ENCODE data around the gene PMM2.

The PMM2 gene

DNA sequence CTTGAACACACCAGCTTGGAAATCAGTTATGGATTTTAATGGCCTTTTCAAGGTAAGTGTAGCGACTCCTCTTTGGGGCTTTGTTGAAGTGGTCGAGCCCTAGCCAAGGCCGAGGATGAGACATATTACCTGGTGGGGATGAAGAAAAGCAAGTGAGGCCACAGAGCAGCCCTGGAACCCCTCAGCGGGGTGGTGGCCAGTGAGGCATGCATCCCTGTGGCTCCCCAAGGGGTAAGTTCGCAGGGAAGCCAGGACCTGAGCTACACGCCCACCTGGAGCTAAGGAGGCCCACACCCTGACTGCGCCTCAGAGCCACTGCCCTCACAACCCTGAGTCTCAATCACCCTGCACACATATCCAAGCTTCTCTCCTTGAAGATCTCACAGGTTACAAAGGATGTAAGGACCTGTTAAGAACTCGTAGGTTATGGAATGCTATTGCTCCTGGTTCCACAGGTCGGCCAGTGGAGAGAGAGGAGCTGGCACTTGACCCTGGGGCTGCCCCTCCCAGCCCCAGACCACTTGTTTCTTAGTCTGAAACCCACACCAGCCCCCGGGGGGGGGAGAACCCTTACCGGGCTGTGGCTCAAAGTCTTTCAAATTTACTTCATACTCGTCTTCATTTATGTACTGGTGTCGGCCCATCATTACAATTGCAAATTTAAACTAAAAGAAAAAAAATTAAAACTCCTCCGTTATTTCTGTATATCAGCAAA, 96.5 kb downstream of the PMM2 start:
- TF ChIP-seq, protein P1, sequence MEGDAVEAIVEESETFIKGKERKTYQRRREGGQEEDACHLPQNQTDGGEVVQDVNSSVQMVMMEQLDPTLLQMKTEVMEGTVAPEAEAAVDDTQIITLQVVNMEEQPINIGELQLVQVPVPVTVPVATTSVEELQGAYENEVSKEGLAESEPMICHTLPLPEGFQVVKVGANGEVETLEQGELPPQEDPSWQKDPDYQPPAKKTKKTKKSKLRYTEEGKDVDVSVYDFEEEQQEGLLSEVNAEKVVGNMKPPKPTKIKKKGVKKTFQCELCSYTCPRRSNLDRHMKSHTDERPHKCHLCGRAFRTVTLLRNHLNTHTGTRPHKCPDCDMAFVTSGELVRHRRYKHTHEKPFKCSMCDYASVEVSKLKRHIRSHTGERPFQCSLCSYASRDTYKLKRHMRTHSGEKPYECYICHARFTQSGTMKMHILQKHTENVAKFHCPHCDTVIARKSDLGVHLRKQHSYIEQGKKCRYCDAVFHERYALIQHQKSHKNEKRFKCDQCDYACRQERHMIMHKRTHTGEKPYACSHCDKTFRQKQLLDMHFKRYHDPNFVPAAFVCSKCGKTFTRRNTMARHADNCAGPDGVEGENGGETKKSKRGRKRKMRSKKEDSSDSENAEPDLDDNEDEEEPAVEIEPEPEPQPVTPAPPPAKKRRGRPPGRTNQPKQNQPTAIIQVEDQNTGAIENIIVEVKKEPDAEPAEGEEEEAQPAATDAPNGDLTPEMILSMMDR (IDR thresholded peaks at IDR 0.05; ENCODE audit: low read depth, low read length) = no peak
- no peak for DNase-seq (ENCODE audit: extremely low read depth, low read depth)

DNA sequence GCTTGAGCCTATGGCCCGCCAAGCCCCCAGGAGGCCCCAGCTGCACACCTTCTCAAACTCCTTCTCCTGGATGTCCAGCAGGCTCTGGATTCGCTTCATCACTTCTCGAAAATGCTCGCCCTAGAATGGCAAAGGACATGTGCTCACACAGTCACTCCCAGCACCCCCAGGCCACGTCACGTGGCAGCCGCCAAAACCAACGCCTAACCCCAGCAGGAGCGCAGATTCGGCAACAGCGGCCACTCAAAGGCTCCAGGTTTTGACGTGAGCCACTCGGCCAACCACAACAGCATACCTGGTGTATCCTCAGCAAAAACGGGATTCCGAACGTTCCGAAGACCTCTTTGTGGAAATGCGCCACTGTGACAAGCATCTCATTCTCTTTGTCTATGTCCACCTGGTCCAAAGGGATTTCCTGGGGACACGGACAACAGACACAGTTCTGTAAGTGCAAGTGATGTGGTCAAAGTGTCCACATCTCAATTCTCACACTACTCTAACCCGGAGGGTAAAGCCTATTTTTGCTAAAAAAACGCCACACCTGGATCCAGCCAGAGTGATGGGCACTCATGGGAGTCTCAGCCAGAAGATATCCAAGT, 97.2 kb downstream of the PMM2 start:
- no peak for DNase-seq (ENCODE audit: extremely low read depth, low read depth)
- TF ChIP-seq, protein P1 (IDR thresholded peaks at IDR 0.05; ENCODE audit: low read depth, low read length) = no peak

DNA sequence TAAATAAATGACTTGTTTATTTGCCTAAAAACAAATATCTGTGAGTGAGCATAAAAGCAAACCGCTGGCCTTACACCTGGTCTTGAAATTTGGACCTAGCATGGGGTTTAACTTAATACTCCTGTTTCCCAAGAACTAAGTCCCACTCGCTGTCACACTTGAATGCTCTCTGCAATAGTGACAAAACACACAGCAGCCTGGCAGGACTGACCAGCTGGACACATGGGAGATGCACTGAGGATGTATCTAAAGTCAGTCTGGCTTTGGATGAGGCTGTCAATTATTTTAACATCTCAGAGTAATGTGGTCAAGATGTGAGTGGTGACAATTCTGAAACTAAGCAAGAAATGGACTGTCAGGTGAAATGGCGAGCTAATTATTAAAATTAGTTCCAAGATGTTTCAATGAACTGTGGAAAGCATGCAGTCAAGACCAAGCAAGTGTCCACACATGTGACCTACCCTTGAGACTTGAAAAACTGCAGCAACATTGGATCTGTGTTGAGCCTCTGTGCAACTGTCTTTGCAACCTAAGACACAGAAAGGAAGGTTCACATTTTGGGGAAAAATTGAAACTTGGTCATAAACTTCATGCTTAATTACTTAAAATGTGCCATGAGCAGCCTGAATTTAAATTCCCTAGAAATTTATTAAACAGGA, 101.2 kb downstream of the PMM2 start:
- TF ChIP-seq, protein P1 (IDR thresholded peaks at IDR 0.05; ENCODE audit: low read depth, low read length) = no peak
- DNase-seq (ENCODE audit: extremely low read depth, low read depth) = no peak
